Stimulated activated CD4-positive, alpha-beta T cell treated with anti-CD3 and anti-CD28 coated beads, Interleukin-15, amount 100 ng/mL, for 1 hour (primary cell): Measurements from ENCODE around the gene VKORC1L1.
"Not testable (repeated sequence)": the region's sequence is repeated elsewhere in the genome, so short reads cannot be mapped to it uniquely, and the experiment has no call there.

Experiments
- DNase-seq, 2 donors: peaks; one replicate each; pipeline ENCODE4 v3.0.0-alpha.2; 2020; ENCODE audit warnings: low read depth in 1 of 2, low spot score in 1 of 2

Gene VKORC1L1

GRCh38 chr7:65975814-65976445, 103.1 kb downstream of the VKORC1L1 start:
- no peak for DNase-seq

DNA sequence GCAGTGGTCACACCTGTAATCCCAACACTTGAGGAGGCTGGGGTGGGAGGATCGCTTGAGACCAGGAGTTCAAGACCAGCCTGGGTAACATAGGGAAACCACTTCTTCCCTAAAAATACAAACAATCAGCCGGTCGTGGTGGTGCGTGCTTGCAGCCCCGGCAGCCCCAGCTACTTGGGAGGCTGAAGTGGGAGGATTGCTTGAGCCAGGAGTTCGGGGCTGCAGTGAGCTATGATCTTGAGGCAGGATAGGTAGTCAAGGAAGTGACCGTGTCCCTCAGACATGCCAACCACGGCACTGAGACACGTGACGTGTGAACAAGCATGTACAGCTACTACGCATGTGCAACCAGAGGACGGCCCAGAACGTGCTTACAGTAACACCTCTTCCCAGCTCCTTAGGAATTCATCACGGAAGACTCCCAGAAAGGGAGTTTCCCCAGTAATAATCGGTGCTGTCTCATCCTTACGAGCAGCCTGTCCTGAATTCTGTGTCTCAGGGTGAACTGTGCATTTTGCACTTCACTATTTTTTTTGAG, 103.9 kb downstream of the VKORC1L1 start:
- DNase-seq: no peak

DNA sequence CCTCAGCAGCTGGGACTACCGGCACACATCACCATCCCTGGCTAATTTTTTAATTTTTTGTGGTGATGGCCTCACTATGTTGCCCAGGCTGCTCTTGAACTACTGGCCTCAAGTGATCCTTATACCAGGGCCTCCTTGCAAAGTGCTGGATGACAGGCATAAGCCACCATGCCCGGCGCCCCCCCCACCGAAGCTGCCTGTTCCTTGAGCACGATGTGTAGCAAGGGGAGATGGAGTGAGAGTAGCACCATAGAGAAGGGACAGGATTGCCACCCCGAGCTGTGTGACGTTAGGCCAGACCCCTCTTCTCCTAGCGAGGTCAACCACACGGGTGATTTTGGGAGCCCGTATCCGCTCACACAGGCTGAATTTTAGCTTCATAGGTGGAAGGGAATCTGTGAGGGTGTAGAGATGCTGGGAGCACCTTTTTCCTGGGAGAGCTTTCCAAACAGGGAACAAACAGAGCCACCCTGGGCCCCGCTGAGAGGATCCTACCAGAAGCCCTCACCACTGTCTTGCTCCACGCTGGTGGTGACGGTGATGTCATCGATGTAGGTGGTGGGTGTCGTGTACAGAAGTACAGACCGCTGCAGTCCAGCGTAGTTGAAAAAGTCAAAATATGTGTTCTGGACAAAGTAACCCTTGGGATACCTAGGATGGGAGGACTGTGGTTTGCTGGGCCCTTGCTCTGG, 106.2 kb downstream of the VKORC1L1 start:
- no peak for DNase-seq

GRCh38 chr7:65979583-65980477, 107.0 kb downstream of the VKORC1L1 start:
- no peak for DNase-seq

- peak in 1 of 2 donors; percentile 24 for DNase-seq
These were observed 107.8 kb downstream of the VKORC1L1 start for GRCh38 chr7:65980478-65981250.

DNA sequence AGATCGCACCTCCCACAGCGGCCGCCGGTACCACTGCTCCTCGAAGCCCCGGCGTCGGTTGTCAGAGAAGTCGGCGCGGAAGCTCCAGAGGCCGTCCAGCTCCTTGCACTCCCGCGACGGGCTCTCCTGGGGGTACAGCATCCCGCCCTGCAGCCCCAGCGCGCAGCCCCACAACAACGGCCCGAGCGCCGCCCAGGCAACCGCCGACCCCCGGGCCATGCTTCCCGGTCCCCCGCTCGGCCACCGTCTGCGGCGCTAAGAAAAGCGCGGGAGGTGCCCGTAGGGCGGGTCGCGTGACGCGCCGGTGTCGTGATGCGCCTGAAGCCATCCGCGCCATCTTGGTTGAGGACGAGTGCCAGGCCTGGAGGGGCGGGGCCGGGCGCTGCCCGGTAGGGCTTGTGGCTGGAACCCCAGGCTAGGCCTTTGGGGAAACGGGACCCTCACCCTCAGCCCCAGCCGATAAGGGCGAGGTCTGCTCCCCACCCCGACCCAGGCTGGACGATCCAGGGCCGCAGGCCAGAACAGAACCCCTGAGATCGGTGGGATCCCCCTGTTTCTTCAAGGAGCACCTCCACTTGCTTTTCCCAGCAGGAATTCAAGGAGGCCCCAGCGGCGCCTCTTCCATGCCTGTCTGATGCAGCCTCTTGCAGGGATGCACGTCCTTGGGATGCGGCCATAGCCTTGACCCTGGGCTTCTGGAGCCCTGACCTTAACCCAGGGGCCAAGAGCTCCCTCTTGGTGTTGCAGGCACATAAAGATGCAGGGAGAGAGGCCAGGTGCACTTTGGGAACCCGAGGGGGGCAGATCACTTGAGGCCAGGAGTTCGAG, 109.3 kb downstream of the VKORC1L1 start, which contains the start of gene GUSB:
Gene GUSB (minus strand): TSS at position 249 of the 828 bp plus-strand sequence. CDS start 30 bp downstream, at position 219.
- DNase-seq: peak; percentile 76 to 88

DNA sequence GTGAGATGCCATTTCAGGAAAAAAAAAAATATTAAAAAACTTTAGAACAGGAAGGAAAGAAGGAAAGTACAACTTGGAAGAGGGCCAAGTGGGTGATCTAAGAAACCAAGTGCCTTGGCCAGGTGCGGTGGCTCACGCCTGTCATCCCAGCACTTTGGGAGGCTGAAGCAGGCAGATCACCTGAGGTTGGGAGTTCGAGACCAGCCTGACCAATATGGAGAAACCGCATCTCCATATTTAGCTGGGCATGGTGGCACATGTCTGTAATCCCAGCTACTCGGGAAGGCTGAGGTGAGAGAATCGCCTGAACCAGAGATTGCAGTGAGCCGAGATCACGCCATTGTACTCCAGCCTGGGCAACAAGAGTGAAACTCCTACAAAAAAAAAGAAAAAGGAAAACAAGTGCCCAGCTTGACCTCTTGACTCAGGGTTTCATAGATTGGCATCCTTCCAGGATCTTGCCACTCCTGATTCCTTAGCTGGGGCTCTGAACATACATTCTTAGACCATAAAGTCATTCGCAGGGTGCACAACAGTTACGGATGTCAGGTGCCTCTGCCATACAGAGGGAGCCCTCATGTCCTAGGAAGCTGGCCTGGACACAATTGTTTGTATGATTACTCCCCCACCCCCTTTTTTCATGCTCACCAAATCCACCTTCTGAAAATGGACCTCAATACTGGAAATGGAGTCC, 111.2 kb downstream of the VKORC1L1 start:
- DNase-seq: no peak

DNA sequence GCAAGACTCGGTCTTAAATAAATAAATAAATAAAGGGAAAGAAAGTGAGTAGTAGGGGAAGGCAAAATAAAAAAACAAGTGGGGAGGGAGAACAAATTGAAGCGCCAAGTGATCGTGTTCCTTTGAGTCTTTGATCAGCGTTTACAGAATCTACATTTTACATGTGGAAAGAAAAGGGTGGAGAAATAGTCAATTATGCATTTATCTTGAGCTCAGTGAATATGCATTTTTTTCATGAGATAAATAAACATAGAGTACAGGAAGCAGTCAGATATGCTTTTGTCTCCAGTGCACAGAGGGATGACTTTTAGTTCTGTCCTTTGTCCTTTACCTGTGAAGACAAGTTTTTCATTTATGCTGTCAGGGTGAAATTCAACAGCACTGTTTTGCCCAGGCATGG, 115.2 kb downstream of the VKORC1L1 start:
- DNase-seq: no peak

DNA sequence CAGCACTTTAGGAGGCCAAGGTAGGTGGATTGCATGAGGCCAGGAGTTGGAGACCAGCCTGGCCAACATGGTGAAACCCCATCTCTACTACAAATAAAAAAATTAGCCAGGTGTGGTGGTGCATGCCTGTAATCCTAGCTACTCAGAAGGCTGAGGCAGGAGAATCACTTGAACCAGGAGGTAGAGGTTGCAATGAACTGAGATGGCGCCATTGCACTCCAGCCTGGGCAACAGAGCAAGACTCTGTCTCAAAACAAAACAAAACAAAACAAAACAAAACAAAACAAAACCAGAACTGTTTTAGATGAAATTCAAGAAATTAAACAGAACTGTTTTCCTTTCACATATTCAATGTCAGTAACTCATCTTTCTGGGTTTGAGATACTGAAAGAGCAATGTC, 115.6 kb downstream of the VKORC1L1 start:
- DNase-seq: not testable (repeated sequence)

DNA sequence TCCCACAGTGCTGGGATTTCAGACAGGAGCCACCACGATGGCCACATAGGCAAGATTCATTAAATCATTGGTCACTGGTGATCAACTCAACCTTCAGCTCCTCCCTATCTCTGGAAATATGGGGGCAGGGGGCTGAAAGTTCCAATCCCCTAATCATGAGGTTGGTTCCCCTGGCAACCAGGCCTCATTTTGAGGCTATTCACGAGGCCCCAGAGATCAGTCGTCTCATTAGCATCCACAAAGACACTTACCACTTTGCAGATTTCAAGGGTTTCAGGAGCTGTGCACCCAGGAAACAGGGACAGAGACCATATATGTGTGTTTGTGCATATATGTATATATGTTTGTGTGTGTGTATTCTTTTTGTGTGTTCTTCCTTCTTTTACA, 116.8 kb downstream of the VKORC1L1 start:
- no peak for DNase-seq

DNA sequence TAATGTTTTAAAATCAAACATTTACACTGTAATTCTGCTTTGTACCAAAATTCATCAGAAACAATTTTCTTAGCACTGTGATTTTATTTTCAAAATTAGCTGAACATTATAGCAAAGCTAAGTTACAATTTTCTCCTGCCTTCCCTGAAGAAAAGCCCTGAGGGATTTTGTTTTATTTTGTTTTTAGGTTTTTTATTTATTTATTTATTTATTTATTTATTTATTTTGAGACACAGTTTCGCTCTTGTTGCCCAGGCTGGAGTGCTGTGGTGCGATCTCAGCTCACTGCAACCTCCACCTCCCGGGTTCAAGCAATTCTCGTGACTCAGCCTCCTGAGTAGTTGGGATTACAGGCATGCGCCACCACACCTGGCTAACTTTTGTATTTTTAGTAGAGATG, 119.0 kb downstream of the VKORC1L1 start:
- DNase-seq: not testable (repeated sequence)

DNA sequence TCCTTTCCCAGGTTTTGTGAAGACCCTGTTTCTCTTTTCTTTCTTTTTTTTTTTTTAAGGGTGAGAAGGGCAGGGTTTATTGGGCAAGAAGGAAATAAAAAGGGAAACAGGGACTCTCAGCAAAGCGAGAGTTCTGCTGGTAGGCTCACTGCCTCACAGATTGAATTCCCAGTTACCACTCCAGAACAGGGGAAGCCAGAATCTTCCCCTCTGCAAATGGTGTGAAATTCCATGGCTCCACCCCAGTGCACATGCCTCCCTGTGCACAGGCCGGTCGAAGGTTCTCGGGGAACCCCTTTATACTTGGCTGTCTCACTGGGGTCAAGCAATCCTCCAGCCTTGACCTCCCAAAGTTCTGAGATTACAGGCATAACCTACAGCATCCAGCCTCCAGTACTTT, 119.7 kb downstream of the VKORC1L1 start:
- no peak for DNase-seq

DNA sequence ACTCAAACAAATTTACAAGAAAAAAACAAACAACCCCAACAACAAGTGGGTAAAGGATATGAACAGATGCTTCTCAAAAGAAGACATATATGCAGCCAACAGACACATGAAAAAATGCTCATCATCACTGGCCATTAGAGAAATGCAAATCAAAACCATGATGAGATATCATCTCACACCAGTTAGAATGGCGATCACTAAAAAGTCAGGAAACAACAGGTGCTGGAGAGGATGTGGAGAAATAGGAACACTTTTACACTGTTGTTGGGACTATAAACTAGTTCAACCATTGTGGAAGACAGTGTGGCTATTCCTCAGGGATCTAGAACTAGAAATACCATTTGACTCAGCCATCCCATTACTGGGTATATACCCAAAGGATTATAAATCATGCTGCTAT, 122.1 kb downstream of the VKORC1L1 start:
- DNase-seq: not testable (repeated sequence)

GRCh38 chr7:66000823-66001417, 128.0 kb downstream of the VKORC1L1 start:
- DNase-seq: not testable (repeated sequence)

GRCh38 chr7:66005115-66005671, 132.3 kb downstream of the VKORC1L1 start:
- DNase-seq: not testable (repeated sequence)

- no peak for DNase-seq
These were observed 134.4 kb downstream of the VKORC1L1 start for GRCh38 chr7:66007232-66007631.
